Activated B cell treated with CpG ODN at 0.5 μM for 24 hours (primary cell): Measurements from ENCODE around the gene CCDC195. TPM values are rescaled to one million over a fixed set of nuclear protein-coding genes. Genes with fewer than 3 reads are reported as not detected.

Experiments
- ATAC-seq: fragments of 200-7000 bp; cut with Tn5 transposase; one replicate; pipeline ENCODE4 v1.10.0; 2021; ENCODE audit warnings: low read depth, mild to moderate bottlenecking, moderate library complexity
- CTCF ChIA-PET: fragments of 350-600 bp; sonication (Branson Sonifier 250); formaldehyde crosslinking; loops from one replicate; lab custom pipeline; 2021; ENCODE audit warnings: antibody characterized with exemption; lab: Charles Lee
- POLR2A ChIA-PET: fragments of 350-600 bp; sonication (Branson Sonifier 250); formaldehyde crosslinking; loops from one replicate; lab custom pipeline; 2021; ENCODE audit warnings: antibody characterized with exemption; lab: Charles Lee
- DNase-seq: peaks from one replicate; pipeline ENCODE4 v3.0.0; 2022
- H3K27ac Mint-ChIP-seq: one replicate; pipeline ENCODE4 v1.8.0; 2020; ENCODE audit warnings: mixed read lengths
- H3K27me3 Mint-ChIP-seq: one replicate; pipeline ENCODE4 v1.8.0; 2021; ENCODE audit warnings: mixed read lengths
- H3K36me3 Mint-ChIP-seq: one replicate; pipeline ENCODE4 v1.8.0; 2021; ENCODE audit warnings: low read depth, mixed read lengths
- H3K4me1 Mint-ChIP-seq: one replicate; pipeline ENCODE4 v1.8.0; 2021; ENCODE audit warnings: mixed read lengths
- H3K4me3 Mint-ChIP-seq: one replicate; pipeline ENCODE4 v1.8.0; 2020; ENCODE audit warnings: mild to moderate bottlenecking, mixed read lengths
- H3K9me3 Mint-ChIP-seq: one replicate; pipeline ENCODE4 v1.8.0; 2020; ENCODE audit warnings: mixed read lengths
- CTCF ChIP-seq: fragments of 200-600 bp; IDR thresholded peaks from one replicate; pipeline ENCODE4 v1.8.0; 2022; ENCODE audit warnings: antibody characterized with exemption, mild to moderate bottlenecking
- intact Hi-C: fragments of 100-400 bp; cut with micrococcal nuclease; formaldehyde crosslinking; loops from one replicate; pipeline ENCODE4 v1.15.1; 2024
- total RNA-seq: library from RNA; stranded (reverse); gene quantifications from 2 replicates; pipeline ENCODE4 v1.2.3, GENCODE V29; 2022

CCDC195 gene
- total RNA-seq, 1 donor from 2014 or later, result not detected

GRCh38 chr2:224687156-224687555 is 29.0 kb downstream of the CCDC195 start:
- CTCF ChIA-PET, result no interaction called here
- no peak for ATAC-seq
- intact Hi-C loops, result no loop called here

GRCh38 chr2:224685121-224685520 is 31.0 kb downstream of the CCDC195 start:
- H3K9me3 Mint-ChIP-seq, result peaks cover 1% of the 10 kb centered on the region
- ATAC-seq (no peak), DNase-seq (no peak)
- H3K27ac Mint-ChIP-seq, result no peak overlapping the region
- no peak for TF ChIP-seq CTCF
- no peaks in the 10 kb centered on the region for H3K27me3 Mint-ChIP-seq
- intact Hi-C loops, result no loop called here
- ChIA-PET POLR2A (no interaction called here), CTCF (no interaction called here)
- no peak overlapping the region for H3K4me3 Mint-ChIP-seq
- no peaks in the 10 kb centered on the region for H3K4me1 Mint-ChIP-seq
- H3K36me3 Mint-ChIP-seq, result no peaks in the 10 kb centered on the region

More at GRCh38 chr2:224687156-224687555, 29.0 kb downstream of the CCDC195 start:
- TF ChIP-seq CTCF, result no peak
- Mint-ChIP-seq H3K27ac (no peak overlapping the region), H3K4me1 (no peaks in the 10 kb centered on the region), H3K9me3 (peaks cover 1% of the 10 kb centered on the region), H3K4me3 (no peak overlapping the region), H3K27me3 (no peaks in the 10 kb centered on the region), H3K36me3 (no peaks in the 10 kb centered on the region)
- DNase-seq, result no peak
- POLR2A ChIA-PET, result no interaction called here

GRCh38 chr2:224682134-224682533 is 34.0 kb downstream of the CCDC195 start:
- Mint-ChIP-seq H3K4me1 (no peaks in the 10 kb centered on the region), H3K9me3 (peaks cover 1% of the 10 kb centered on the region), H3K36me3 (no peaks in the 10 kb centered on the region), H3K27ac (no peak overlapping the region), H3K27me3 (no peaks in the 10 kb centered on the region), H3K4me3 (no peak overlapping the region)
- no peak for ATAC-seq
- DNase-seq, result no peak
- intact Hi-C loops, result no loop called here
- POLR2A ChIA-PET, result no interaction called here
- CTCF ChIA-PET, result no interaction called here
- no peak for TF ChIP-seq CTCF

- Mint-ChIP-seq H3K4me1 (peaks cover 10% of the 10 kb centered on the region), H3K9me3 (no peaks in the 10 kb centered on the region), H3K36me3 (no peaks in the 10 kb centered on the region), H3K4me3 (no peak overlapping the region), H3K27me3 (no peaks in the 10 kb centered on the region), H3K27ac (no peak overlapping the region)
- DNase-seq (no peak), ATAC-seq (no peak)
- CTCF ChIA-PET, result interaction anchor here (1.5 kb wide), 1 partner anchor 24 kb away, joined by 6 read pairs; no protein-coding TSS in a partner anchor
- intact Hi-C loops, result no loop called here
- POLR2A ChIA-PET, result no interaction called here
- TF ChIP-seq CTCF, result no peak
Observed at GRCh38 chr2:224671731-224672130, 44.4 kb downstream of the CCDC195 start.

- TF ChIP-seq CTCF, result no peak
- Mint-ChIP-seq H3K4me3 (no peak overlapping the region), H3K36me3 (no peaks in the 10 kb centered on the region), H3K9me3 (no peaks in the 10 kb centered on the region), H3K27ac (no peak overlapping the region), H3K4me1 (peaks cover 19% of the 10 kb centered on the region), H3K27me3 (no peaks in the 10 kb centered on the region)
- intact Hi-C loops, result no loop called here
- CTCF ChIA-PET, result no interaction called here
- no peak for ATAC-seq
- POLR2A ChIA-PET, result no interaction called here
- no peak for DNase-seq
Observed at GRCh38 chr2:224670203-224670602, 46.0 kb downstream of the CCDC195 start.
